ENCODE data around the gene MMP24OS.
A peak's percentile ranks its signal among the peaks of the same experiment; 100 is the strongest.
"Not testable (repeated sequence)": the region's sequence is repeated elsewhere in the genome, so short reads cannot be mapped to it uniquely, and the experiment has no call there.

Gene MMP24OS

DNA sequence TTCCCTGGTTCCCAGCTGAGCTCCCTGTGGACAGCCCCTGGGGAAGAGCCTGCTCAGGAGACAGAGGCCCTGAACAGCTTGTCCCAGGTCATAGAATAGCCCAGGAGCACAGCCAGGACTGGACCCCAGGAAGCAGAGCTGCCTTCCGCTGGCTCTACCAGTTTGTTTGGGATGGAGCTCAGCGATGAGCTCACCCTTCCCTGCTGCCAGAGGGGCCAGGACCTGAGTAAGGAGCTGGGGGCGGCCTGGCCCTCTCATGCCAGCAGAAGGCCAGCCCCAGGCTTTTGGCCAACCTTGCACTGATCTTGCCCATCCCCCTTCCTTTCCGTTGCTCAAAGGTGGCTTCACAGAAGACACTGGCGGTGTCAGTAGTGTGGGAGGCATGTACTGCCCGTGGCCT is 17.5 kb downstream of the MMP24OS start:
- DNase-seq (ENCODE audit: insufficient read length, low spot score) (no peak), FAIRE-seq (peak; percentile 76)

DNA sequence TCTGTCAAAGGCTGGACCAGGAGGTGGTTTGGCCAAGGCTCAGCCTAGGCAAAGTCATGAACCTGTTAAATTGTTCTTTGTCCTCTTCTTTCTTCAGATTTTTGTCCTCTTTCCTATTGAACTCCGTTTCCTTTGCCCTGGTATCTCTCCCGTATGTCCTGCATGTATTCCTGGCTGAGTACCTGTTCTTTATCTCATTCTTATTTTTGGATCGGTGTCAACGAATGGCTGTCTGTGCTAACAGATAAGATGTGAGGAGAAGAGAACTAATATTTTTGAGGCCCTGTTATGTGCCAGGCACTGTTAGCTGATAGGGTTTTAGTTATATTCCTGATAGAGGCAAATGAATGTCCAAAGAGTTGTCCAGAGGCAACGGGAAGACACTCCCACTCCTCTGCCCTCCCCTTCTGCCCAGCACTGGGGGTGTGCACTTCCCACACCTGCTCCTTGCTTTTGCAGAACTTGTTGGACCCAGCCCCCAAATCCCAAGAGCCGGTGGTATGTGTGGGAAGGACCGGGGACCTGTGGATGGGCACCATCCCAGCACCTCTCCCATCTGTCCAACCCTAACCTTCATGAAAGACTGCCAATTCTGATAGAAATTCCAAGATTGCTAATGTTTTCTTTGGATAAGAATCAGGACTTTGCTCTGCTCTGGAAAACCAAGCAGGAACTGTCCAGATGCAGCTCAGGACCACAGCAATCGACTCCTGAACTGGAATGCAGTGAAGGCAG is 20.6 kb downstream of the MMP24OS start:
- DNase-seq (ENCODE audit: insufficient read length, low spot score) (no peak), FAIRE-seq (no peak)

DNA sequence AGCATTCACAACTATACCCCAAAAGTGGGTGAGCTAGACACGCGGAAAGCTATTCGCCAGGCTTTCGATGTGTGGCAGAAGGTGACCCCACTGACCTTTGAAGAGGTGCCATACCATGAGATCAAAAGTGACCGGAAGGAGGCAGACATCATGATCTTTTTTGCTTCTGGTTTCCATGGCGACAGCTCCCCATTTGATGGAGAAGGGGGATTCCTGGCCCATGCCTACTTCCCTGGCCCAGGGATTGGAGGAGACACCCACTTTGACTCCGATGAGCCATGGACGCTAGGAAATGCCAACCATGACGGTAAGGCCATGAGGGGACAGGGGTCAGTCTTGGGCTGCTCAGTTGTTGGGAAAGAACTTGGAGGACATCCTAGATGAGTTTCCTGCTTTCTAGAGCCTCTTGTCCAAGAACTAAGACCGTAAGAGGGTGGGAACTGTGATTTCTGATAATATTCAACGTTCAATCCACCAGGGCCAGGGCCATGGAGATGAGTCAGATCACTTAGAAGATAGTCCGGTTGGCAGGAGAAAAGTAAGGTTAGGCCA is 23.4 kb downstream of the MMP24OS start:
- FAIRE-seq: no peak
- DNase-seq (ENCODE audit: insufficient read length, low spot score): no peak

DNA sequence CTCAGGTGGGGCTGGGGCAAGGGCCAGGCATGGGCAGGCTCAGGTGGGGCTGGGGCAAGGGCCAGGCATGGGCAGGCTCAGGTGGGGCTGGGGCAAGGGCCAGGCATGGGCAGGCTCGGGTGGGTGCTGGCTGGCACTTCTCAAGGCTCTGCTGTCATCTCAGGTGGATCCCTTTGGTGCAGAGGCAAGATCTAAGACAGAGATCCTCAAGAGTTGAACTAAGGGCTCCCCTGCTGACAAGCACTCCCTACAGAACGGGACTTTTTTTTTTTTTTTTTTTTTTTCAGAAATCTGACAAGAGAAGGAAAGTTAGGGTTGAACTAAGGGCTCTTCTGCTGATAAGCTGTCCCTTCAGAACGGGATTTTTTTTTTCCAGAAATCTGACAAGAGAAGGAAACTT is 24.9 kb downstream of the MMP24OS start:
- DNase-seq (ENCODE audit: insufficient read length, low spot score) (no peak), FAIRE-seq (no peak)

DNA sequence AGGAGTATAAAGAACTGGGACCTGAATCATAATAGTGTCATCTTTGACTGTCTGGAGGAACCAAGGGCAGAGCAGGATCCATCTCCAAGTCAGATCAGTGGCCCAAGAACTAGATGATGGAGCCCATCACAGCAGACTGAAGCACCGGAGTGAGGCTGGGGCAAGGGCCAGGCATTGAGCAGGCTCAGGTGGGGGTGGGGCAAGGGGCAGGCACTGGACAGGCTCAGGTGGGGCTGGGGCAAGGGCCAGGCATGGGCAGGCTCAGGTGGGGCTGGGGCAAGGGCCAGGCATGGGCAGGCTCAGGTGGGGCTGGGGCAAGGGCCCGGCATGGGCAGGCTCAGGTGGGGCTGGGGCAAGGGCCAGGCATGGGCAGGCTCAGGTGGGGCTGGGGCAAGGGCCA is 25.3 kb downstream of the MMP24OS start:
- DNase-seq (ENCODE audit: insufficient read length, low spot score); FAIRE-seq: not testable (repeated sequence)

DNA sequence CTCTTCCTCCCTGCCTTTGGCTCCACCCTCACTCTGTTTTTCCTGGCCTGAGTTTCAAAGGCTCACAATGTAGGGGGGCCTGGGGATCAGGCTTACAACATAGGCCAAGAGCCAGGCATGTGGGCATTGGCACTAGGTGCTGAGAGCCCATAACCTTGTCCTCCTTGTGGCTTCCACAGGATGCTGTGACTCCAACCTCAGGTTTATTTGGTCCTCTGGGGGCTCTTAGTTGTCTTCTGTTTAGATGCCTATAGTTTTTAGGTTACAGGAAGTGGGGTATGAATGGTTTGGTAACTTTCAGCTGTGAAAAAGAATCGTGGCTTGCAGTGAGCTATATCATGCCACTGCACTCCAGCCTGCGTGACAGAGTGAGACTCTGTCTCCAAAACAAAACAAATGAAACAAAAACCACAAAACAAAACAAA is 25.9 kb downstream of the MMP24OS start:
- FAIRE-seq (no peak), DNase-seq (ENCODE audit: insufficient read length, low spot score) (no peak)

DNA sequence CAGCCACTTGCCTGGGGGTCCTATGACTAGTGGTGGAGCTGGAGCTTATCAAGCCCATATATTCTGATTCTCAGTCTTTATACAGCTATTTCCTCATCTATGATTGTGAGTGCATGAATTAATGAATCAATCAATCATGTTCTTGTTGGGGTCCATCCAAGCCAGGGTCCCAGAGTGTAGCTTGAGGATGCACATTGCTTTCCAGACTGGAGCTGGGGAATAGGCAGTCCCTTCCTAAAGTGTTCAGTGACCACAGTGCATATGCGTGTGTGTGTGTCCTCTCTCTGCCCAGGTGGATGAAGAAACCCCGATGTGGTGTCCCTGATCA is 26.3 kb downstream of the MMP24OS start:
- FAIRE-seq (no peak), DNase-seq (ENCODE audit: insufficient read length, low spot score) (no peak)

DNA sequence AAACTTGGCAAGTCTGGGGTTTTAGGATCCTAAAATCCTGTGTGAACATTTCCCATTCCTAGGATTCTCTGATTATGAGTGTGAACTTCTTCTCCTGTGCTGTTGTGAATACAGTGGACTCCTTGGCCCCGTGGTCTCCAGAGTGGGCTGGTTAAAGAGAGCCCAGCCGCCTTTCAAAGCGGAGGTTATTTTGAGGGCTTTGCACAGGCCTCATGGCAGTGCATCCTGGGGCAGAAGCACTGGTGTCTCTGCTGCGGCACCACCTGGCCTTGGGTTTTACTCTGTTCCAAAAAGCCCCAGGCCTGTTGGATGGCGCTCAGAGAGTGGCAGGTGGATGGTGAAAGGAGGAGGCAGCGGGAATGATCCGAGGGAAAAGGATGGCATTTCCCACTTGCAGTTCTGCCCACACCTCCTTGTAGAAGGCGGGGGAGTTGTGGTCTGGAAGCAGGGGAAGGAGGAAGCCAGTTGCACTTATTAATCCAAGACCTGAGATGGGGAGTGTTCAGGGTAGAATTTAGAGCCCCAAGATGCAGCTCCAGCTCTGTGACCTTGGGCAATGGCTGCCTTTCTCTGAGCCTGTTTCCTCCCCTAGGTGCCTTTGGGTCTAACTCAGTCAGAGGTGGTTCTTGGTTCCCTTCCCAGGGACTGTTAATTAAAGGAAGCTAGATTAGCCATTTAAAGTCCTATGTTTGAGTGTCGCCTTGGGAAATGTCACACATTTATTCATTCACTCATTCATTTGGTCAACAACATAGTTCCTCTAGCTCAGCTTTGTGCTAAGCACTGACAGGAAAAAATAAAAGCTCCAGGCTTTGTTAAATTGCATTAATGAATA is 29.1 kb downstream of the MMP24OS start:
- DNase-seq (ENCODE audit: insufficient read length, low spot score): no peak
- no peak for FAIRE-seq

DNA sequence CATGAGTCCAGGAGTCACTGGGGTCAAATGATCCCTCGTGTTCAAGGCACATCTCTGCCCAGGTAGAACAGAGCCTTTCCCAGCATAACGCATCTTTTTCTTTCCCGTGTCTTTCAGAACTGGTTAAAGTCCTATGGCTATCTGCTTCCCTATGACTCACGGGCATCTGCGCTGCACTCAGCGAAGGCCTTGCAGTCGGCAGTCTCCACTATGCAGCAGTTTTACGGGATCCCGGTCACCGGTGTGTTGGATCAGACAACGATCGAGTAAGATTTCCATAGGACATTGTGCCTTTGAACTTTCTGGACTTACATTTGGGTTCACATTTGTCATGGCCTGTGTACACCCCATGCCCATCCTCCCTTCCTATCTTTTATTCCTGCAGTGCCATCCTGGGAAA is 31.2 kb downstream of the MMP24OS start:
- DNase-seq (ENCODE audit: insufficient read length, low spot score) (no peak), FAIRE-seq (no peak)

DNA sequence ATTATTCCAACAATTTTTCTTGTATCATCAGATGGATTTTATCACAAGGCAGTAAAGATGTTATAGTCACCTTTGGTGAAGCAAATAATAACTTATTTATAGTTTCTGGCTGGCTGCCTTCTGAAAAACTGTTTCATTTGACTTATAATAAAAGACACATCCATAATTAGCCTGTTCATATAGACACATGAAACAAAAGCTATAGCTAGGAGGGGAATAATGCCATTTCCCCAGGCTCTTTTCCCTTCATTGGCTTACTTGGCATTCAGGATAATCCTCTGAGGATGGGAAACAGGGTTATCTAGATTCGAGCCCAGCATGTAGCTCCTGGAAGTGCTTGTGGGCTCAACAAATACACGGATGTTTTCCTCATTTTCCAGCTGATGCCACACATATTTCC is 33.9 kb downstream of the MMP24OS start:
- no peak for FAIRE-seq
- DNase-seq (ENCODE audit: insufficient read length, low spot score): no peak

DNA sequence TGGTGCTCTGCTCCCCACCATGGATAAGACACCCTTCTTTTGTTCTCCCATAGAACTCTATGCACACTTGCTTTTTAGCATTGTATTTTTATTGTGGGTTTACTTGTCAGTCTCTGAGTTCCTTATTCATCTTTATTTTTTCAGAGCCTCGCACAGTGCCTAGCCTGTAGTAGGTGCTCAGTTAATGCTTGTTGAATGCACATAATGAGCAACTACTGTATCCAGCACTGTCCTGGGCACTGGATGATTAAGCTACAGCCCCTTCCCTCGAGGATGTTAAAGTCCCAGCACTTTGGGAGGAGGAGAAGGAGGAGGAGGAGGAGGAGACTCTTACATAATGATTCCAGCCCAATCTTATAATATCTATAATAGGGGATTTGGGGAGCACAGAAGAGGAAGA is 34.6 kb downstream of the MMP24OS start:
- FAIRE-seq (no peak), DNase-seq (ENCODE audit: insufficient read length, low spot score) (no peak)

DNA sequence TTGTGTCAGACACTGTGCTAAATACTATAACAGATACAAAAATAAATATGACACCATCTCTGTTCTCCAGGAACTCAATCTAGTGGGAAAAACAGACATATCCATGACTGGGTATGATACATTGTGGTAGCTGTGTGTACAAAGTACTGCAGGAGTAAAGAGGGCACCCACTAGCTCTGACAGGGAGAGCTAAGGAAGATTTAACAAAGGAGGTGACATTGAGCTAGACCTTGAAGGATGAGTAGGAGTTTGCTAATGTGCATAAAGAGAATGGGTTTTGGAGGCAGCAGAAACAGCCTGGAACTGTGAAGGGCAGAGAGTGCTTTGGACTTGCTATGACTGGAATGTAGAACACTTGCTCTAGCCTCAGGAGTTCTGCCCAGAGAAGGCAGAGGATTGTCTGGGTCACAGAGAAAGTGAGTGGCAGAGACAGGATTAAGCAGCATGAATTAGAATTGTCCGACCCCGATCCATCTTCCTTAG is 37.1 kb downstream of the MMP24OS start:
- DNase-seq (ENCODE audit: insufficient read length, low spot score): no peak
- no peak for FAIRE-seq

DNA sequence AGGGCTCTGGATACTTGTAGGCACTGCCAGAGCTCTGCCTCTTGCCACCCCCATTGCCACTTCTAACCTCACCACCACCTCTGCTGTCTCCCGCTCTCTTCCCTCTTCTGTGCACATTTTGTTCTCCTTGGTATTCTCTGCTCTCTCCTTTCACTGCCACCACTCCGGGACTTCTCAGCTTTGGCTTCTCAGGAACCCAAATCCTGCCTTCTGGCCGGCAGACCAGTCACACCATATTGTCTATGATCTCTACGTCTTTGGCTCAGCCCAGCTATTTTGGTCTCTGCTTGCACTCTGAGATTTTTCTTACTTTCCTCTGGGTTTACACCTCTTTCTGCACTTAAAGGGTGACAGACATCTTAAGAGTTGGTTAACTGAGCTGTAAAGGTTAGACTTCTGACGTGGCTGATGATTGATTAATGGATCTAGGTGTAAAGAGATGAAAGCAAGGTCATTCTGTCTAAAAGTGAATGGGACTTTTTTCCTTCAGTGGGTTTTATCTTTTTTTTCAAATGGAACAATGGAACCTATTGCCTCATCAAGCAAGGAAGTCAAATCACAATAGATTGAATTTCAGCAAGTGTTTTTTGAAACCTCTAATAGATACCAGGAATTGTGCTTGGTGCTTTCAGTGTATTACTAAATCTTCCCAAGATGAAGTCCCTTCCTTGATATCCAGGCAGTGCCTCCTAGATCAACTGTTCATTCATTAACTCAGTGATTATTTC is 37.7 kb downstream of the MMP24OS start:
- FAIRE-seq: no peak

DNA sequence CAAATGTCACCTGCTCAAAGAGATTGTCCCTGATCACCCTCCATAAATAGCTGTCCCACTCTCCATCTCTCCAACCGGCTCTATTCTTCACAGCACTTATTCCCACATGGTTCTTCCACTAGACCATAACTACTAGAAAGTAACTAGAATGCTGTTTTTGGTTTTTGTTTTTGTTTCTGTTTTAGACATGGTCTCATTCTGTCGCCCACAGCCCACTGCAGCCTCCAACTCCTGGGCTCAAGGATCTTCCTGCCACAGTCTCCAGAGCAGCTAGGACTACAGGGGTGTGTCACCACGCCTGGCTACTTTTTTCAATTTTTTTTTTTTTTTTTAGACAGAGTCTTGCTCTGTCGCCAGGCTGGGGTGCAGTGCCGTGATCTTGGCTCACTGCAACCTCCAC is 39.2 kb downstream of the MMP24OS start:
- DNase-seq (ENCODE audit: insufficient read length, low spot score): no peak
- FAIRE-seq: no peak

More for the DNA sequence above, 37.7 kb downstream of the MMP24OS start:
- DNase-seq (ENCODE audit: insufficient read length, low spot score): no peak

DNA sequence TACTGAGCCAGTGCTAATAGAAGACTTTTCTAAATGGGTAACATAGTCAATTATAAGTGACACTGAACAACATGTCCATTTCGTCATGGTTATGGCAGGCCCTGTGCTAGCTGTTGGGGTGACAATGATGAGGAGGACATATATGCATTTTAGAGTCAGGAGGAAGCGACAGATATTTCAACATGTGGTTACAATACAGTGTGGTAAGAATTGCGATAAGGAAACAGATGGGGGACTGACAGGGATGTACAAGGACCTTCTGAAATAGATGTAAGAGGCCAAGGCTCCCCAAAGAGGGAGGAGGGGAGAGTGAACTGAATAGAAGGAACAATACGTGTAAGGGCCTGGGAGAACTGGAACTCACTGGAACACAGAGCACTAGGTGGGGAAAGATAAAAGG is 39.8 kb downstream of the MMP24OS start:
- no peak for FAIRE-seq

DNA sequence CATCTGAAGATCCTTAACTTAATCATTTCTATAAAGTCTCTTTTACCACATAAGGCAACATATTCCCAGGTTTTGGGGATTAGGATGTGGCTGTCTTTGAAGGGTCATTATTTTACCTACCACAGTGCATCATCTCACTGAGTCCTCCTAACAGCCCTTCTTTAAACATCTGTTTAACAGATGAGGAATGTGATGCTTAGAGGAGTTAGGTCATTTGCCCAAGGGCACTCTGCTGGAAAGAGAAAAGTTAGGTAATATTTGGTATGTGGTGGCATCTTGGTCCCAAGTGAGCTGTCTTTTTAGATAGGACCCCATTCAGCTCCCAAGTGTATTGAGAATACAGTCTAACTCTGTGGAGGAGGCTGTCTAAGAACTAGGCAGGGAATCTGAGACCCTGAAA is 40.4 kb downstream of the MMP24OS start:
- FAIRE-seq (no peak), DNase-seq (ENCODE audit: insufficient read length, low spot score) (no peak)

More for the DNA sequence above, 39.8 kb downstream of the MMP24OS start:
- DNase-seq (ENCODE audit: insufficient read length, low spot score): no peak

DNA sequence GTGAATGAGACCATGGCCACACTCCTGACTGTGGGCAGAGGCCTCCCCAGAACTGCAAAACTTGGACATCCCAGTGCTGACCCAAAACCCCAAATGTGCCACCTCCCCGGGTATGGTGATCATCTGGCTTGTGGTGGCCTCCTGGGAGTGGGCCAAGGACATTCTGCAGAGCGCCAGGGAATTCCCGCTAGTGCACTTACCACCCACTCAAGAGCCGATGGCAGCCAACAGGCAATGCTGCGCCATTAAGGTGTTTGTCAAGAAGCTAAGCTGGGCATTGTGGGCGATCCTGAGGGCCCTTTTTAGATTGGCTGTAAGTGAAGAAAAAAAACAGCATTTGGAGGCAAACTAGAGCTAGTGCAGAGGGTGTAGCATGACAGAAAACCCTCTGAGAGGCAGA is 42.0 kb downstream of the MMP24OS start:
- no peak for FAIRE-seq
- no peak for DNase-seq (ENCODE audit: insufficient read length, low spot score)

DNA sequence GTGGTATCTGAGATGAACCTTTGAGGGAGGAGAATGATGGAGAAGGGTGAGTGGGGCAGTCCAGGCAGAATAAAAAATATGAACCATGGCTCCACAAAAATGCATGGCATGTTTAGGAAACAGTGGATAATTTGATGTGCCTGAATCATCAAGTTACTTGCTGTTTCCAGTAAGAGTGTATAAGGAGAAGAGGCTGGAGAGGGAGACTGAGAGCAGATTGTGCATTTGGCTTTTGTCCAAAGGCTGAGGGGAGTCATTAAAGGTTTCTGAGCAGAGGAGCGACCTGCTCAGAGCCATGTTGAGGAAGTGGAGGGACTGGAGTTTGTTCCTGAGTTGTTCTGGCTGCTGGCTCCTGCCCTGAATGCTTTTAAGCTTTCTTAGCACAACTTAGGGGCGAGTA is 45.3 kb downstream of the MMP24OS start:
- DNase-seq (ENCODE audit: insufficient read length, low spot score): no peak
- peak; percentile 69 for FAIRE-seq

DNA sequence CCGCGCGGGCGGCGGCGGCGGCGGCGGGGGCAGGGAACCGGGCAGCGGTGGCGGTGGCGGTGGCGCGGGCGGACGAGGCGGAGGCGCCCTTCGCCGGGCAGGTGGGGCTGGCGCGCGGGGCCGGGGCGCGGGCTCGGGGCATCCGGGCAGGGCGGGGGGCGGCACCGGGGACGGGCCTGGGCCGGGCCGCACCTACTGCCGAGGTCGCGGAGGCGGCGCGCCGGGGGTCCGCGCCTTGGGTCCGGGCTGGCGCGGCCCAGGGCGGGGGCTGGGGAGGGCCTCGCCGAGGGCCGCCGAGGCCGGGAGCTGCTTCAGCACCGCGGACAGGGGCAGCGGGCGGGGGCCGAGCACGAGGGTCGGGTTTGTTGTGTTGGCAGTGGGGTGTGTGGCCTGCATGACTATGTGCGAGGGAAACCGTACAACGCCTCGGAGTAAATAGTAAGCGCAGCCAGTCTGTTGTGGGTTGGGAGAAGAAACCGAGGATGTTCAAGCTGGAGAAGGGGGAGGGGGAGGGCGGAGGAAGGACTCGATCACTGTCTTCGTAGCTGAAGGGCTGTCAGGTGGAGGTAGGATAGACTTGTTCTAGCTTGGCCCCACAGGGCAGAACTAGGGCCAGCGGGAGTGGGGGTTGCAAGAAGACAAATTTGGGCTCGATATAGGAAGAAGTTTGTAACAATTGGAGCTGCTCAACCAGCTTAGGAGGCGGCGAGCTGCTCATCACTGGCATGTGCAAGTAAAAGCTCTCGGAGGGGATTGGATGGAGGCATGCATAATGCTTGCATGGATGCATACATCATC is 50.8 kb downstream of the MMP24OS start:
- peak; percentile 60 for FAIRE-seq
- DNase-seq (ENCODE audit: insufficient read length, low spot score): peak; percentile 64
